ENCODE results near the gene RAB44.

DNA sequence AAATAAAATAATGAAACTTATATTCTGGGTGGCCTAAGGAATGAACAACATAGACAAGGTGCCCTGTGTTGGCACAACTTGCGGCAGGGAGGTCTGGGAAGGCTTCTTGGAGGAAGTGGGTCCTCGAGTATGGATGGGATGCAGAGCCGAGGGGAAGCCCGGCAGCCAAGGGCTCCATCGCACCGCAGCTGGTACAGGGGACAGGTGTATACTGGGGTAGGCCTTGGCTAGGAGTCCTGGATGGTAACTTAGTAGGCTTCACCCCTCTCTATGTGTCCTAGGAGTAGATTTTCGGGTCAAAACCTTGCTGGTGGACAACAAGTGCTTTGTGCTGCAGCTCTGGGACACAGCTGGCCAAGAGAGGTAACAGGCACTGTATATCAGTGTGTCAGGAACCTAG lies 28.0 kb downstream of the RAB44 start:
- TF ChIP-seq, protein P1, sequence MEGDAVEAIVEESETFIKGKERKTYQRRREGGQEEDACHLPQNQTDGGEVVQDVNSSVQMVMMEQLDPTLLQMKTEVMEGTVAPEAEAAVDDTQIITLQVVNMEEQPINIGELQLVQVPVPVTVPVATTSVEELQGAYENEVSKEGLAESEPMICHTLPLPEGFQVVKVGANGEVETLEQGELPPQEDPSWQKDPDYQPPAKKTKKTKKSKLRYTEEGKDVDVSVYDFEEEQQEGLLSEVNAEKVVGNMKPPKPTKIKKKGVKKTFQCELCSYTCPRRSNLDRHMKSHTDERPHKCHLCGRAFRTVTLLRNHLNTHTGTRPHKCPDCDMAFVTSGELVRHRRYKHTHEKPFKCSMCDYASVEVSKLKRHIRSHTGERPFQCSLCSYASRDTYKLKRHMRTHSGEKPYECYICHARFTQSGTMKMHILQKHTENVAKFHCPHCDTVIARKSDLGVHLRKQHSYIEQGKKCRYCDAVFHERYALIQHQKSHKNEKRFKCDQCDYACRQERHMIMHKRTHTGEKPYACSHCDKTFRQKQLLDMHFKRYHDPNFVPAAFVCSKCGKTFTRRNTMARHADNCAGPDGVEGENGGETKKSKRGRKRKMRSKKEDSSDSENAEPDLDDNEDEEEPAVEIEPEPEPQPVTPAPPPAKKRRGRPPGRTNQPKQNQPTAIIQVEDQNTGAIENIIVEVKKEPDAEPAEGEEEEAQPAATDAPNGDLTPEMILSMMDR (IDR thresholded peaks at IDR 0.05) = no peak
- TF ChIP-seq EZH2 (IDR thresholded peaks at IDR 0.05) = no peak
- TF ChIP-seq EZH2phosphoT487 (IDR thresholded peaks at IDR 0.05) = no peak
